HepG2 (cell line): ENCODE results near the gene TOP1. TPM values are rescaled to one million over a fixed set of nuclear protein-coding genes. Genes with fewer than 3 reads are reported as not detected.

Experiments
- CBX1 ChIP-seq: IDR thresholded peaks from one replicate; pipeline ENCODE4 v1.6.1; 2016; ENCODE audit warnings: antibody characterized with exemption, low read depth
- JUN ChIP-seq: sonication (generic); formaldehyde crosslinking; IDR thresholded peaks from 2 replicates; pipeline ENCODE4 v1.4.0; 2020; ENCODE audit warnings: mild to moderate bottlenecking, missing genetic modification reagents
- KDM5B ChIP-seq: sonication (generic); formaldehyde crosslinking; IDR thresholded peaks from 2 replicates; pipeline ENCODE4 v1.4.0; 2020; ENCODE audit warnings: missing genetic modification reagents, mild to moderate bottlenecking, borderline replicate concordance
- PCBP2 ChIP-seq: fragments of 200-400 bp; formaldehyde crosslinking; optimal IDR thresholded peaks from 2 replicates; pipeline ENCODE3; 2018; ENCODE audit warnings: low read length, low read depth; ENCODE audit not compliant: poor library complexity, severe bottlenecking
- RBM22 ChIP-seq: fragments of 200-400 bp; formaldehyde crosslinking; optimal IDR thresholded peaks from 2 replicates; pipeline ENCODE3; 2017; ENCODE audit warnings: mild to moderate bottlenecking, low read length, moderate library complexity
- SOX13 ChIP-seq, 3 experiments: fragments of 450-650 bp in 1 of 3; sonication (generic) in 1 of 3; formaldehyde crosslinking in 1 of 3; IDR thresholded peaks in 2 of 3; conservative IDR thresholded peaks in 1 of 3; 2 replicates each; pipeline versions ENCODE4 v1.5.0 to v1.6.1; 2016 to 2020; ENCODE audit warnings: antibody characterized with exemption in 1 of 3, mild to moderate bottlenecking in 1 of 3, missing compliant biosample characterization in 1 of 3, missing genetic modification reagents in 1 of 3, moderate library complexity in 1 of 3
- TAF1 ChIP-seq: sonication (generic); formaldehyde crosslinking; IDR thresholded peaks from 2 replicates; pipeline ENCODE4 v1.4.0; 2020; ENCODE audit warnings: missing genetic modification reagents
- ZNF205 ChIP-seq: IDR thresholded peaks from 2 replicates; pipeline ENCODE4 v1.6.1; 2018; ENCODE audit warnings: missing biosample characterization, missing genetic modification reagents
- ZNF549 ChIP-seq: sonication (generic); formaldehyde crosslinking; IDR thresholded peaks from 2 replicates; pipeline ENCODE4 v1.5.0; 2020; ENCODE audit warnings: missing genetic modification reagents
- ZNF552 ChIP-seq: sonication (generic); formaldehyde crosslinking; IDR thresholded peaks from 2 replicates; pipeline ENCODE4 v1.9.0; 2022; ENCODE audit warnings: missing genetic modification reagents, mild to moderate bottlenecking, borderline replicate concordance
- polyA plus RNA-seq, 8 experiments: library from polyadenylated mRNA; depleted of rRNA in 3 of 8; stranded (reverse) in 7 of 8; unstranded in 1 of 8; fragments of >200 nt; fragmentation: Illumina TruSeq in 4 of 8; extraction: Trizol in 4 of 8; gene quantifications; 2 replicates each; pipeline versions ENCODE4 v1.2.1 to v1.2.3, GENCODE V29; 2011 to 2016; ENCODE audit warnings: low read depth in 4 of 8, missing spikeins in 1 of 8, mixed read lengths in 1 of 8; ENCODE audit not compliant: insufficient read depth in 1 of 8
- total RNA-seq, 5 experiments: library from RNA; depleted of rRNA; stranded (reverse); fragments of >200 nt; fragmentation: Illumina TruSeq; extraction: Trizol; gene quantifications; 2 replicates each; pipeline ENCODE4 v1.2.3, GENCODE V29; 2016; ENCODE audit warnings: low read depth in 1 of 5
- TF ChIP-seq, protein P1 (sequence below): sonication (generic); formaldehyde crosslinking; IDR thresholded peaks from 2 replicates; pipeline ENCODE4 v1.9.0; 2021; ENCODE audit warnings: missing genetic modification reagents, borderline replicate concordance
- TF ChIP-seq, protein P2 (sequence below), 2 experiments: fragments of 450-650 bp in 1 of 2; sonication (generic) in 1 of 2; formaldehyde crosslinking; IDR thresholded peaks; 2 replicates each; pipeline versions ENCODE4 v1.5.0 to v1.8.0; 2020 to 2022; ENCODE audit warnings: mild to moderate bottlenecking in 1 of 2, missing genetic modification reagents in 1 of 2
- TF ChIP-seq, protein P3 (sequence below): sonication (generic); formaldehyde crosslinking; IDR thresholded peaks from 2 replicates; pipeline ENCODE4 v1.4.0; 2020; ENCODE audit warnings: mild to moderate bottlenecking, low read depth, missing genetic modification reagents
- TF ChIP-seq, protein P4 (sequence below): sonication (generic); formaldehyde crosslinking; IDR thresholded peaks from 2 replicates; pipeline ENCODE4 v1.5.0; 2020; ENCODE audit warnings: mild to moderate bottlenecking, missing genetic modification reagents
- TF ChIP-seq, protein P5 (sequence below): sonication (generic); formaldehyde crosslinking; IDR thresholded peaks from 2 replicates; pipeline ENCODE4 v1.5.0; 2020; ENCODE audit warnings: missing genetic modification reagents
- TF ChIP-seq, protein P6 (sequence below): sonication (generic); formaldehyde crosslinking; IDR thresholded peaks from 2 replicates; pipeline ENCODE4 v1.4.0; 2020; ENCODE audit warnings: missing genetic modification reagents

TOP1 gene
- total and polyA plus RNA-seq, 2 of the 13 experiments (the other 11 are each of a cell fraction or from before 2014, with no cell fraction given) = 10.2 to 19.4 TPM

DNA sequence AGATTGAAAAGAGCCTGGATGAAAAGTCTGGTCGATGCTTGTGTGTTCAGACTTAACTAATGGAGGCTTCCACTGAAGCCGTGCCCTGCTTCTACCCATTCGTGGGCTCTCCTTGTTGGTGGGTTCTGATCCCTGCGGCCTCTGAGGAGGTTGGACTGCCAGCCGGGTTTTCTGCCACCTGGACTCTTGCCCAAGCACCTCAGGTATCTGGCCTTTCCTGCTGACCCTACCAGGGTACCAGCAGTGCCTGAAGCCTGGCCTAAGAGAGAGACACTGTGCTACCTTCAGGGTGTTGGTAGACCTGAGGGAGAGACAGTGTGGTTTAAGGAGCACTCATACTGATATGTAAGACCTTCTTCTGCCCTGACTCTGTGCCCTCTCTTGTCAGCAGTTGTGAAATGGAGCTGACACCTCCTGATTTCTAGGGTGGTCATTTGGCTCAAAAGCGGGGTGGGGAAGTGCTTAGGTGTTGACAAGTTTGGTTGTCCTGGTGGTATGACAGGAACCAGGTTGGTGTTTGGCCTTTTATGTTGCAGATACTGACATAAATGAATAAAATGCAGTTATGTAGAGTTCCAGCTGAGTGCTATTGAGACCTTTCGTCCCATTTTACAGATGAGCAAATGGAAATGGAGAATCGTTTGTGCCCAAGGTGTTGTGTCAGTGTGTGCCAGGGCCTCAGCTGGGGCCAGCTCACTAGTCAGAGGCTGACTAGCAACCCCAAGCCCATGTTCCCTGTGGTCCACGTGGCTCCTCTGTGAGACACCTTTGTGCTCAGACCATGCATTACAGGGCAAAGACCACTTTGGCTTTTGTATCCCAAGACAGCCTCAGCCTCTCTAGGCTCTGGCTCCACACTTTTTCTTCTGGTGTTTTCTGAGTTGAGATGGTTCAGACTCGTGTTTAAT, 111.9 kb downstream of the TOP1 start (continued):
- TF ChIP-seq, protein P1, sequence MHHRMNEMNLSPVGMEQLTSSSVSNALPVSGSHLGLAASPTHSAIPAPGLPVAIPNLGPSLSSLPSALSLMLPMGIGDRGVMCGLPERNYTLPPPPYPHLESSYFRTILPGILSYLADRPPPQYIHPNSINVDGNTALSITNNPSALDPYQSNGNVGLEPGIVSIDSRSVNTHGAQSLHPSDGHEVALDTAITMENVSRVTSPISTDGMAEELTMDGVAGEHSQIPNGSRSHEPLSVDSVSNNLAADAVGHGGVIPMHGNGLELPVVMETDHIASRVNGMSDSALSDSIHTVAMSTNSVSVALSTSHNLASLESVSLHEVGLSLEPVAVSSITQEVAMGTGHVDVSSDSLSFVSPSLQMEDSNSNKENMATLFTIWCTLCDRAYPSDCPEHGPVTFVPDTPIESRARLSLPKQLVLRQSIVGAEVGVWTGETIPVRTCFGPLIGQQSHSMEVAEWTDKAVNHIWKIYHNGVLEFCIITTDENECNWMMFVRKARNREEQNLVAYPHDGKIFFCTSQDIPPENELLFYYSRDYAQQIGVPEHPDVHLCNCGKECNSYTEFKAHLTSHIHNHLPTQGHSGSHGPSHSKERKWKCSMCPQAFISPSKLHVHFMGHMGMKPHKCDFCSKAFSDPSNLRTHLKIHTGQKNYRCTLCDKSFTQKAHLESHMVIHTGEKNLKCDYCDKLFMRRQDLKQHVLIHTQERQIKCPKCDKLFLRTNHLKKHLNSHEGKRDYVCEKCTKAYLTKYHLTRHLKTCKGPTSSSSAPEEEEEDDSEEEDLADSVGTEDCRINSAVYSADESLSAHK (CRISPR knock-in tag) = no peak
- TF ChIP-seq, protein P2, sequence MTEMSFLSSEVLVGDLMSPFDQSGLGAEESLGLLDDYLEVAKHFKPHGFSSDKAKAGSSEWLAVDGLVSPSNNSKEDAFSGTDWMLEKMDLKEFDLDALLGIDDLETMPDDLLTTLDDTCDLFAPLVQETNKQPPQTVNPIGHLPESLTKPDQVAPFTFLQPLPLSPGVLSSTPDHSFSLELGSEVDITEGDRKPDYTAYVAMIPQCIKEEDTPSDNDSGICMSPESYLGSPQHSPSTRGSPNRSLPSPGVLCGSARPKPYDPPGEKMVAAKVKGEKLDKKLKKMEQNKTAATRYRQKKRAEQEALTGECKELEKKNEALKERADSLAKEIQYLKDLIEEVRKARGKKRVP (CRISPR knock-in tag; IDR thresholded peaks at IDR 0.05) = no peak
- TF ChIP-seq, protein P3, sequence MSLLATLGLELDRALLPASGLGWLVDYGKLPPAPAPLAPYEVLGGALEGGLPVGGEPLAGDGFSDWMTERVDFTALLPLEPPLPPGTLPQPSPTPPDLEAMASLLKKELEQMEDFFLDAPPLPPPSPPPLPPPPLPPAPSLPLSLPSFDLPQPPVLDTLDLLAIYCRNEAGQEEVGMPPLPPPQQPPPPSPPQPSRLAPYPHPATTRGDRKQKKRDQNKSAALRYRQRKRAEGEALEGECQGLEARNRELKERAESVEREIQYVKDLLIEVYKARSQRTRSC (CRISPR knock-in tag) = no peak
- no peak for TF ChIP-seq ZNF552 (CRISPR knock-in tag)
- peak; percentile 91 for TF ChIP-seq ZNF549 (CRISPR knock-in tag)
- no peak; the same call in 1 of the 2 replicates for TF ChIP-seq KDM5B (CRISPR knock-in tag)
- TF ChIP-seq, protein P4, sequence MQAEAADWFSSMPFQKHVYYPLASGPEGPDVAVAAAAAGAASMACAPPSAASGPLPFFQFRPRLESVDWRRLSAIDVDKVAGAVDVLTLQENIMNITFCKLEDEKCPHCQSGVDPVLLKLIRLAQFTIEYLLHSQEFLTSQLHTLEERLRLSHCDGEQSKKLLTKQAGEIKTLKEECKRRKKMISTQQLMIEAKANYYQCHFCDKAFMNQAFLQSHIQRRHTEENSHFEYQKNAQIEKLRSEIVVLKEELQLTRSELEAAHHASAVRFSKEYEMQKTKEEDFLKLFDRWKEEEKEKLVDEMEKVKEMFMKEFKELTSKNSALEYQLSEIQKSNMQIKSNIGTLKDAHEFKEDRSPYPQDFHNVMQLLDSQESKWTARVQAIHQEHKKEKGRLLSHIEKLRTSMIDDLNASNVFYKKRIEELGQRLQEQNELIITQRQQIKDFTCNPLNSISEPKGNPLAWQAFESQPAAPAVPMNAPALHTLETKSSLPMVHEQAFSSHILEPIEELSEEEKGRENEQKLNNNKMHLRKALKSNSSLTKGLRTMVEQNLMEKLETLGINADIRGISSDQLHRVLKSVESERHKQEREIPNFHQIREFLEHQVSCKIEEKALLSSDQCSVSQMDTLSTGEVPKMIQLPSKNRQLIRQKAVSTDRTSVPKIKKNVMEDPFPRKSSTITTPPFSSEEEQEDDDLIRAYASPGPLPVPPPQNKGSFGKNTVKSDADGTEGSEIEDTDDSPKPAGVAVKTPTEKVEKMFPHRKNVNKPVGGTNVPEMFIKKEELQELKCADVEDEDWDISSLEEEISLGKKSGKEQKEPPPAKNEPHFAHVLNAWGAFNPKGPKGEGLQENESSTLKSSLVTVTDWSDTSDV (CRISPR knock-in tag) = no peak
- TF ChIP-seq PCBP2 = no peak
- no peak for TF ChIP-seq JUN (CRISPR knock-in tag)
- TF ChIP-seq CBX1 = no peak
- TF ChIP-seq, protein P5, sequence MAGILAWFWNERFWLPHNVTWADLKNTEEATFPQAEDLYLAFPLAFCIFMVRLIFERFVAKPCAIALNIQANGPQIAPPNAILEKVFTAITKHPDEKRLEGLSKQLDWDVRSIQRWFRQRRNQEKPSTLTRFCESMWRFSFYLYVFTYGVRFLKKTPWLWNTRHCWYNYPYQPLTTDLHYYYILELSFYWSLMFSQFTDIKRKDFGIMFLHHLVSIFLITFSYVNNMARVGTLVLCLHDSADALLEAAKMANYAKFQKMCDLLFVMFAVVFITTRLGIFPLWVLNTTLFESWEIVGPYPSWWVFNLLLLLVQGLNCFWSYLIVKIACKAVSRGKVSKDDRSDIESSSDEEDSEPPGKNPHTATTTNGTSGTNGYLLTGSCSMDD (CRISPR knock-in tag) = 0 out of 2 replicates have a peak, but pooled peaks have one; percentile 42
- TF ChIP-seq SOX13 (IDR thresholded peaks at IDR 0.05) = no peak
- TF ChIP-seq SOX13 (CRISPR knock-in tag; conservative IDR thresholded peaks at IDR 0.05 in 1 of 2, IDR thresholded peaks at IDR 0.05 in 1 of 2) = peak in 1 of 2 experiments; percentile 14; a peak in 1 of 4 replicates
- peak; percentile 43; the same call in 1 of the 2 replicates for TF ChIP-seq TAF1
- no peak for TF ChIP-seq RBM22
- TF ChIP-seq, protein P6, sequence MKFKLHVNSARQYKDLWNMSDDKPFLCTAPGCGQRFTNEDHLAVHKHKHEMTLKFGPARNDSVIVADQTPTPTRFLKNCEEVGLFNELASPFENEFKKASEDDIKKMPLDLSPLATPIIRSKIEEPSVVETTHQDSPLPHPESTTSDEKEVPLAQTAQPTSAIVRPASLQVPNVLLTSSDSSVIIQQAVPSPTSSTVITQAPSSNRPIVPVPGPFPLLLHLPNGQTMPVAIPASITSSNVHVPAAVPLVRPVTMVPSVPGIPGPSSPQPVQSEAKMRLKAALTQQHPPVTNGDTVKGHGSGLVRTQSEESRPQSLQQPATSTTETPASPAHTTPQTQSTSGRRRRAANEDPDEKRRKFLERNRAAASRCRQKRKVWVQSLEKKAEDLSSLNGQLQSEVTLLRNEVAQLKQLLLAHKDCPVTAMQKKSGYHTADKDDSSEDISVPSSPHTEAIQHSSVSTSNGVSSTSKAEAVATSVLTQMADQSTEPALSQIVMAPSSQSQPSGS (CRISPR knock-in tag) = no peak
- TF ChIP-seq ZNF205 (CRISPR knock-in tag) = no peak
